ENCODE results near the gene FHAD1.

DNA sequence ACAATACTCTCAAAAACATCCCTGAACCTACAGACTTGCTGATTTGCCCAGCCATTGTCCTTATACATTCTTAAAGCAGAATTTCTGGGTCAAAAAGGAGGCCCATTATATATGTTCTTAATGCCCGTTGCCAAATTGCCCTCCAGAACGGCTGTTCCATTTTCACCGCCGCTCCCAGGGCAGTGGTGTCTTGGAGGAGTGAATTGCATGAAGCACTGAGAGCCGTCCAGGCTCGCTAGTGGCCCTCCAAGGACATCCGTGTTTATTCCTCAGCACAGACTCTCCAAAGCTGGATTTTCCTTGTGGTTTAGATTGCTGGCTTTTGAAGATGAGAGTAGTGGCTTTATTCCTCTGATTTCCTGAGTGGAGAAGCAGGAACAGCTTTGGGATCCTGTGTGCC lies 68.8 kb downstream of the FHAD1 start:
- TF ChIP-seq, protein P1, sequence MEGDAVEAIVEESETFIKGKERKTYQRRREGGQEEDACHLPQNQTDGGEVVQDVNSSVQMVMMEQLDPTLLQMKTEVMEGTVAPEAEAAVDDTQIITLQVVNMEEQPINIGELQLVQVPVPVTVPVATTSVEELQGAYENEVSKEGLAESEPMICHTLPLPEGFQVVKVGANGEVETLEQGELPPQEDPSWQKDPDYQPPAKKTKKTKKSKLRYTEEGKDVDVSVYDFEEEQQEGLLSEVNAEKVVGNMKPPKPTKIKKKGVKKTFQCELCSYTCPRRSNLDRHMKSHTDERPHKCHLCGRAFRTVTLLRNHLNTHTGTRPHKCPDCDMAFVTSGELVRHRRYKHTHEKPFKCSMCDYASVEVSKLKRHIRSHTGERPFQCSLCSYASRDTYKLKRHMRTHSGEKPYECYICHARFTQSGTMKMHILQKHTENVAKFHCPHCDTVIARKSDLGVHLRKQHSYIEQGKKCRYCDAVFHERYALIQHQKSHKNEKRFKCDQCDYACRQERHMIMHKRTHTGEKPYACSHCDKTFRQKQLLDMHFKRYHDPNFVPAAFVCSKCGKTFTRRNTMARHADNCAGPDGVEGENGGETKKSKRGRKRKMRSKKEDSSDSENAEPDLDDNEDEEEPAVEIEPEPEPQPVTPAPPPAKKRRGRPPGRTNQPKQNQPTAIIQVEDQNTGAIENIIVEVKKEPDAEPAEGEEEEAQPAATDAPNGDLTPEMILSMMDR (IDR thresholded peaks at IDR 0.05): no peak
- TF ChIP-seq POLR2A (IDR thresholded peaks at IDR 0.05): no peak

All from thyroid gland (tissue), 4 donors.